ENCODE data around the gene PCDHGB4.
A peak's percentile ranks its signal among the peaks of the same experiment; 100 is the strongest.

DNA sequence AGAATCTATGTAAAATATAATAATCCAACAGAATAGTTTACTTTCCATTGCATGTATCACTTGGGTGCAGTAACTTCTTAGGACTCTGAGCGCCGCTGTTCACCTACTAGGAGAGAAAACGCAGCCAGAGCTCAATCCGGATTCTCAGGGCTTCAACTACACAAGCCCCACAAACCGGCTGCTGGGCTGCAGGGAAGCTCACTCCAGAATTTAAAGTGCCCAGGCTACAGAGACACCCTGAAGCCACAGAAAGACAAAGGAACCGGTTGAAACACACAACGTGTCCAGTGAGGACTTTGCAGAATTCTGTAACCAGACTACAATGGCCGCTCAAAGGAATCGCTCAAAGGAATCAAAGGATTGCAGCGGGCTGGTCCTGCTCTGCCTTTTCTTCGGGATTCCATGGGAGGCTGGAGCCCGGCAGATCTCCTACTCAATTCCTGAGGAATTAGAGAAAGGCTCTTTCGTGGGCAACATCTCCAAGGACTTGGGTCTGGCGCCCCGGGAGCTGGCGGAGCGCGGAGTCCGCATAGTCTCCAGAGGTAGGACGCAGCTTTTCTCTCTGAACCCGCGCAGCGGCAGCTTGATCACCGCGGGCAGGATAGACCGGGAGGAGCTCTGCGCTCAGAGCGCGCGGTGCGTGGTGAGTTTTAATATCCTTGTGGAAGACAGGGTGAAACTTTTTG is 25.5 kb downstream of the PCDHGB4 start, which contains the start of gene PCDHGA10:
- TF ChIP-seq, protein P1, sequence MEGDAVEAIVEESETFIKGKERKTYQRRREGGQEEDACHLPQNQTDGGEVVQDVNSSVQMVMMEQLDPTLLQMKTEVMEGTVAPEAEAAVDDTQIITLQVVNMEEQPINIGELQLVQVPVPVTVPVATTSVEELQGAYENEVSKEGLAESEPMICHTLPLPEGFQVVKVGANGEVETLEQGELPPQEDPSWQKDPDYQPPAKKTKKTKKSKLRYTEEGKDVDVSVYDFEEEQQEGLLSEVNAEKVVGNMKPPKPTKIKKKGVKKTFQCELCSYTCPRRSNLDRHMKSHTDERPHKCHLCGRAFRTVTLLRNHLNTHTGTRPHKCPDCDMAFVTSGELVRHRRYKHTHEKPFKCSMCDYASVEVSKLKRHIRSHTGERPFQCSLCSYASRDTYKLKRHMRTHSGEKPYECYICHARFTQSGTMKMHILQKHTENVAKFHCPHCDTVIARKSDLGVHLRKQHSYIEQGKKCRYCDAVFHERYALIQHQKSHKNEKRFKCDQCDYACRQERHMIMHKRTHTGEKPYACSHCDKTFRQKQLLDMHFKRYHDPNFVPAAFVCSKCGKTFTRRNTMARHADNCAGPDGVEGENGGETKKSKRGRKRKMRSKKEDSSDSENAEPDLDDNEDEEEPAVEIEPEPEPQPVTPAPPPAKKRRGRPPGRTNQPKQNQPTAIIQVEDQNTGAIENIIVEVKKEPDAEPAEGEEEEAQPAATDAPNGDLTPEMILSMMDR (IDR thresholded peaks at IDR 0.05): peak; percentile 16 to 35 (median 27)
- TF ChIP-seq POLR2A (IDR thresholded peaks at IDR 0.05; ENCODE audit: low read depth) (no peak), POLR2AphosphoS5 (IDR thresholded peaks at IDR 0.05) (no peak)

Measured in esophagus muscularis mucosa (tissue), 3 donors.